Thyroid gland (tissue), 4 donors: ENCODE data around the gene S100A12.

Experiments used
- POLR2A ChIP-seq, 2 donors: fragments of 450-650 bp; IDR thresholded peaks; one replicate each; pipeline ENCODE4 v1.6.1; 2017; ENCODE audit warnings: antibody characterized with exemption in 2 of 2, mild to moderate bottlenecking in 2 of 2, moderate library complexity in 1 of 2
- TF ChIP-seq, protein P1 (sequence below), 6 experiments: fragments of 200-600 bp in 3 of 6; fragments of 450-650 bp in 3 of 6; sonication (generic) in 3 of 6; IDR thresholded peaks; one replicate each; pipeline ENCODE4 v1.5.1; 2016 to 2019; ENCODE audit warnings: antibody characterized with exemption in 6 of 6, mild to moderate bottlenecking in 2 of 6, inconsistent platforms in 1 of 6, moderate library complexity in 1 of 6

DNA sequence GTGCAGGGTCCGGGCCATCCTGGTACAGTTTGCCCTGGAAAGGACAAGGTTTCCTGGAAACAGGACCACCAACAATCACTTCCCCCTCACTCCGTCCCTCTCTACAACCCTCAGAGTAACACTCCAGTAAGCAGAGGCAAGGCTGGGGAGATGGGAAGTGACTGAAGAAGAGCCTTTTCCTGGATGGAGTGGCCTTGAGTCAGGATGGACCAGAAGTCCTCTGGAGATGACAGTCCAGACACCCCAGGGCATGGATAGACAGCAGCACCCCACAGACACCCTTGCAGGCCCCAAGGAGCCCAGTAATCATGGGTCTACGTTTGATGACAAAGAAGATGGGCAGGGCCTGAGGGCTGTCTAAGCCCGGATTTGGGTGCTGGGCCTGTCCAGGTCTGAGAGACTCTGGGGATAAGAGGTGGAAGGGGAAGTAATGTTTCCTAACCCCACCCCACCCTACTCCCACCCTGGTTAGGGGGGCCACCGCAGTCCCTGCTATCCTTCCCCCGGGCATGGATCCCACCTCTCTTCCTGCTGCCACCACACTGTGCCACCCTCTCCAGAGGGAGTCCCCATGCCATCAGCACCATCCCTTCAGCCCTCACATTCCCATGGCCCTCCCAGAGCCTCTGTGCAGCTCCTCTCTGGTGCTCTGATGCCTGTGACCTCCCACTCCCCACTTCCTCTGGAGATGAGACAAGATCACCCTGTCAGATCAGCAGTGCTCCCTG is 22.7 kb upstream of the S100A12 start:
- TF ChIP-seq, protein P1, sequence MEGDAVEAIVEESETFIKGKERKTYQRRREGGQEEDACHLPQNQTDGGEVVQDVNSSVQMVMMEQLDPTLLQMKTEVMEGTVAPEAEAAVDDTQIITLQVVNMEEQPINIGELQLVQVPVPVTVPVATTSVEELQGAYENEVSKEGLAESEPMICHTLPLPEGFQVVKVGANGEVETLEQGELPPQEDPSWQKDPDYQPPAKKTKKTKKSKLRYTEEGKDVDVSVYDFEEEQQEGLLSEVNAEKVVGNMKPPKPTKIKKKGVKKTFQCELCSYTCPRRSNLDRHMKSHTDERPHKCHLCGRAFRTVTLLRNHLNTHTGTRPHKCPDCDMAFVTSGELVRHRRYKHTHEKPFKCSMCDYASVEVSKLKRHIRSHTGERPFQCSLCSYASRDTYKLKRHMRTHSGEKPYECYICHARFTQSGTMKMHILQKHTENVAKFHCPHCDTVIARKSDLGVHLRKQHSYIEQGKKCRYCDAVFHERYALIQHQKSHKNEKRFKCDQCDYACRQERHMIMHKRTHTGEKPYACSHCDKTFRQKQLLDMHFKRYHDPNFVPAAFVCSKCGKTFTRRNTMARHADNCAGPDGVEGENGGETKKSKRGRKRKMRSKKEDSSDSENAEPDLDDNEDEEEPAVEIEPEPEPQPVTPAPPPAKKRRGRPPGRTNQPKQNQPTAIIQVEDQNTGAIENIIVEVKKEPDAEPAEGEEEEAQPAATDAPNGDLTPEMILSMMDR (IDR thresholded peaks at IDR 0.05), result no peak
- no peak for TF ChIP-seq POLR2A (IDR thresholded peaks at IDR 0.05)
